ENCODE data around the gene LRFN3.
"Not testable (repeated sequence)": the region's sequence is repeated elsewhere in the genome, so short reads cannot be mapped to it uniquely, and the experiment has no call there.

The LRFN3 gene

GRCh38 chr19:35935911-35936737 lies at the start of gene LRFN3:
TSS of gene LRFN3 (plus strand) at chr19:35936374. CDS start at chr19:35939426, 3,052 bp downstream.
- peak; percentile 60 for DNase-seq

- no peak for DNase-seq
Measured at GRCh38 chr19:35887197-35887596, 49.0 kb upstream of the LRFN3 start.

- no peak for DNase-seq
Measured at GRCh38 chr19:35888398-35888797, 47.8 kb upstream of the LRFN3 start.

- no peak for DNase-seq
Measured at GRCh38 chr19:35889370-35890112, 46.6 kb upstream of the LRFN3 start.

GRCh38 chr19:35890113-35890650 lies 46.0 kb upstream of the LRFN3 start:
- no peak for DNase-seq

GRCh38 chr19:35891819-35892218 lies 44.4 kb upstream of the LRFN3 start:
- not testable (repeated sequence) for DNase-seq

GRCh38 chr19:35894342-35894741 lies 41.8 kb upstream of the LRFN3 start:
- DNase-seq: no peak

- DNase-seq: no peak
Measured at GRCh38 chr19:35895911-35896642, 40.1 kb upstream of the LRFN3 start.

GRCh38 chr19:35896643-35897040 lies 39.5 kb upstream of the LRFN3 start:
- no peak for DNase-seq

- no peak for DNase-seq
Measured at GRCh38 chr19:35897706-35898451, 38.3 kb upstream of the LRFN3 start.

- DNase-seq: no peak
Measured at GRCh38 chr19:35898499-35898809, 37.7 kb upstream of the LRFN3 start.

GRCh38 chr19:35899547-35900214 lies 36.5 kb upstream of the LRFN3 start:
- peak; percentile 90 for DNase-seq

- DNase-seq: no peak
Measured at GRCh38 chr19:35901055-35901644, 35.0 kb upstream of the LRFN3 start.

GRCh38 chr19:35901854-35902661 lies 34.1 kb upstream of the LRFN3 start, which contains the start of gene HCST:
TSS of gene HCST (plus strand) at chr19:35902529. CDS start at chr19:35902594, 65 bp downstream.
- peak; percentile 59 for DNase-seq

GRCh38 chr19:35902870-35903475 lies 33.2 kb upstream of the LRFN3 start:
- no peak for DNase-seq

GRCh38 chr19:35903550-35904179 lies 32.5 kb upstream of the LRFN3 start:
- DNase-seq: peak; percentile 95

- DNase-seq: no peak
Measured at GRCh38 chr19:35904311-35905068, 31.7 kb upstream of the LRFN3 start.

- no peak for DNase-seq
Measured at GRCh38 chr19:35905178-35905727, 30.9 kb upstream of the LRFN3 start.

GRCh38 chr19:35907377-35907745 lies 28.8 kb upstream of the LRFN3 start:
- DNase-seq: no peak

Data from activated CD4-positive, alpha-beta T cell treated with anti-CD3 and anti-CD28 coated beads, Interleukin-2, amount 50 U/mL, for 16 hours (primary cell).